ENCODE data around the gene PRR19.
A peak's percentile ranks its signal among the peaks of the same experiment; 100 is the strongest.

PRR19 gene

GRCh38 chr19:42303101-42303464, 1.2 kb downstream of the PRR19 start:
- DNase-seq: no peak

GRCh38 chr19:42303876-42304275, 1.9 kb downstream of the PRR19 start:
- no peak for DNase-seq

- DNase-seq: no peak
Measured at GRCh38 chr19:42306646-42307045, 4.7 kb downstream of the PRR19 start.

GRCh38 chr19:42309686-42310085, 7.8 kb downstream of the PRR19 start:
- no peak for DNase-seq

DNA sequence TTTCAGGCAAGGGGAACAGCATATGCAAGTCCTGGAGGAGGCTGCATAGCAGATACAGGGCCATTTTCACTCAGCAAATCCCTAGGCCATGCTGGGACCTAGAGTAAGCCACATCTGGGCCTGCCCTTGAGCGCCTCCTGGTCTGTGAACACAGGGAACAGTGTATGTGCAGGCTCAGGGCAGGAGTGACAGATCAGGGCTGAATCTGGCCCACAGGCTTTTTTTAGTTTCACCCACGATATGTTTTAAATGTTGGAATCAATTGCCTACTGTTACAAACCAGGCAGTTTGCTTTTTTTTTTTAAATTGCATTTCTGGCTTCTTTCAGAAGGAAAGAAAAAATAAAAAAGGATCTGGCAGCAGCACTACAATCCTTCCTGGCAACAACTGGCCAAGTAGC, 9.7 kb downstream of the PRR19 start:
- no peak for DNase-seq

GRCh38 chr19:42312370-42312769, 10.4 kb downstream of the PRR19 start:
- DNase-seq: no peak

DNA sequence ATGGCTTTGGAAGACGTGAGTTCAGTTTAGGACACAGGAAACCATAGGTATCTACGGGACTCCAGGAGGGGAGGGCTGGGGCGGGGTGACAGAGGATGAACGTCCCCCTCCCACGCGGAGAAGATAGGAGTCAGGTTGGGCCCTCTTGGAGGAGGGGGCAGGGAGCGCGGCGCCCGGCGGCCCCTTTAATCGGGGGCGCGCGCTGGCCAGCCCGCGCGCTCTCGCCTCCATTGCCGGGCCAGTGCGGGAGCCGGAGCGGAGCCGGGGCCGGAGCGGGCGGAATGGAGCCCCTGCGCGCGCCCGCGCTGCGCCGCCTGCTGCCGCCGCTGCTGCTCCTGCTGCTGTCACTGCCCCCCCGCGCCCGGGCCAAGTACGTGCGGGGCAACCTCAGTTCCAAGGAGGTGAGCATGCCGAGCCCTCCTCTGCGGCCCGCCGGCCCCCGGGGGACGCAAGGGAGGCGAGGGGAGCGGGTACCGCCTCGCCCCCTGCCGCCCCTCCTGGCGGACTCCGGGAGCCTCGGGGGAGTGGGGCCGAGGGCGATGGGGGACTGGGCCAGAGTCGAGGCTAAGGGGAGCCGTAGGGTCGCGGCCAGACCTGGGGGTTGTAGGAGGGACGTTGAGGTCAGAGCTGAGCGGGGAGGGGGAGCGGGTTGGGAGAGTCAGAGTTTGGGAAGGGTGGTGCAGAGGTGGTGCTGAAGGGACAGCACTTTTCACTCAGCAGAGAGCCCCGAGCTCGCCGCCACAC, 11.3 kb downstream of the PRR19 start, which contains the start of gene TMEM145:
TSS of gene TMEM145 (plus strand) at position 214 of the 744 bp plus-strand sequence. CDS start at position 282, 68 bp downstream.
- peak; percentile 22 for DNase-seq

GRCh38 chr19:42313840-42314755, 12.2 kb downstream of the PRR19 start:
- DNase-seq: no peak

- no peak for DNase-seq
Measured at GRCh38 chr19:42315024-42315423, 13.1 kb downstream of the PRR19 start.

DNA sequence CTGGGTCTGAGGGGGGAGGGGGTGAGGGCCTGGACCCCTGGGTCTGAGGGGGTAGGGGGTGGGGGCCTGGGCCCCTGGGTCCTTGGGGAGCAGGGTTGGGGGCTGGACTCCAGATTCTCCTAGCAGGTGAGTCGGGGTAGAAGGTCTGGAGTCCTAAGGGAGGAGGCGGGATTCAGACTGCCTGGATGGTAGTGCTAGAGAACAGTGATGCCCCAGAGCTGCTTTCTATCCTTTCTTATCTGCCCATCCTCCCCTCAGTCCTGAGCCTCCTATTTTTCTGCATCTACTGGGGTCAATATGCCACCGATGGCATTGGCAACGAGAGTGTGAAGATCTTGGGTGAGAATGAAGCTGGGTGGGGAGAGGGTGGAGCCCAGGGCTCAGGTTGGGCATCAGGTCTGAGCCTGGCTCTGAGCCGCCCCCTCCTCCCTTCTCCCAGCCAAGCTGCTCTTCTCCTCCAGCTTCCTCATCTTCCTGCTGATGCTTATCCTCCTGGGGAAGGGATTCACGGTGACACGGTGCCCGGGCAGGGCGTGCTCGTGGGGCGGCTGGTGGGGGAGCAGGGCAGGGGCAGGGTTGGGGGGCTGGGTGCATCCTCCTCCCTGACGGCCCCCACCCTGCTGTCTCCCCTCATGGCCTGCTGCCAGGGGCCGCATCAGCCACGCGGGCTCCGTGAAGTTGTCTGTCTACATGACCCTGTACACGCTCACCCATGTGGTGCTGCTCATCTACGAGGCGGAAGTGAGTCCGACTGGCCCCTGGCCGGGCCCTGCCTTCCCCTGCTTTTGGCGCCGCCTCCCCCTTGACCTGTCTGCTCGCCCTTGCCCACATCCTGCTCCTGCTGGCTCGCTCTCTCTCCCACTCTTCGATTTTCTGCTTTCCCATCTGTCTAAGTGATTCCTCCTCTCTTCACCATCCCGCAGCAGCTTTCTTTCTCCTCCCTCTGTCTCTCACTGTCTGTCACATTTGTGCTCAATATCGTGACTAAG, 14.6 kb downstream of the PRR19 start:
- DNase-seq: no peak

GRCh38 chr19:42317535-42317934, 15.6 kb downstream of the PRR19 start:
- DNase-seq: no peak

GRCh38 chr19:42322305-42322704, 20.4 kb downstream of the PRR19 start:
- no peak for DNase-seq

GRCh38 chr19:42323473-42323851, 21.5 kb downstream of the PRR19 start:
- DNase-seq: no peak

GRCh38 chr19:42323852-42324654, 22.1 kb downstream of the PRR19 start:
- peak; percentile 13 for DNase-seq

DNA sequence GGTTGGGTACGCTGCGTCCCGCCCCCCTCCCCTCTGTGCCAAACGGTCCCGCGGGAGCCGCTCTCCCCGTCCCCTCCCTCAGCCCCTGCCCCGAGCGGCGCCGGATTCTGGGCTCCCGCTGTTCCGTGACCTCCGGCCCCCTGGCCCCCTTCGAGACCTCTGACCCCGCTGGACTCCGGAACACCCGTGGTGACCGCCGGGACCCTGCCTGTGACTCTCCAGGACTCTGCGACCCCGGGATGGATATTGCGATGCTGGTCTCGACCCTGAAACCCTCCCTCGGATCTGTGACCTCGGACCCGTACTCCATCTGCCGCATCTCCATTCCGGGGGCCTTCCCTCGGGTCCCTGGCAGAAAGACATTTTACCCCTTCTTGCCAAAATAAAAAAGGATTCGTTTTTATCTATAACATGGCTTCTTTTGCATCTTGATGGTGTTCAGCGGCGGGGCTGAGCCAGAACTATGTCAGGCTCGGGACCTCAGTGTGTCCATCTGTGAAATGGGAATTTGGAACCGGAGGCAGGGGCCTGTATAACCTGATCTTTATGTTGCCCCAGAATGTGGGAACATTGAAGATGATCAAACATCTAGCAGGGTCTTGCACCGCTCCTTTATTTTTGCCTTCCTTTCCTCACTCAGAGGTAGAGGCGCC, 22.8 kb downstream of the PRR19 start:
- peak; percentile 5 for DNase-seq

DNA sequence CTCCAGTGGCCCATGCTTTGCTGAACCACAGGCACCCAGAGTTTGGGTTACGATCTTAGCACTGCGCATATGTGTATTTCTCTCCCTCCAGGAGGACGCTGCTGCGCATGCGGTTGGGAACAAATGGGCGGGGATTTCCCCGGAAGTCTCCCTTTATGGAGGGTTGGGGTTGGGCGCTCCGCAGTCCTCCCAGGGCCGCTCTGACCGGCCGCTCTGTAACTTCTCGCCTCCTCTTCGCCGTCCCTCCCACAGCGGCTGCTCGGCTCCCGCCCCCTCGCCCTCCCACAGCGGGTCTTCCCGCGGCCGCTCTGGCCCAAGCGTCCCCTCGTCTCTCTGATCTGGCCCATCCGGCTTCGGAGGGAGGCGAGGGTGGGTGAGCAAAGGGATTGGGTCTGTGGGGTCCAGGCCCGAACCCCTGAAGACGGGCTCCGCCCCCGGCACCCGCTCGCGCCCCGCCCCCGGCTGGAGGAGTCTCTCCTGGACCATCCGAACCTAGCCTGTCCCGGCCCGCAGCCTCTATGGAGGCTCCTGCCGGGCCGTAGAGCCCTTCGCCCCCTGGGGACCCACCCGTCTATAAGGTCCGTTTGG, 23.5 kb downstream of the PRR19 start, which contains the start of gene MEGF8:
TSS of gene MEGF8 (plus strand) at position 328 of the 588 bp plus-strand sequence. CDS start 609 bp downstream, outside the sequence.
- DNase-seq: peak; percentile 98

GRCh38 chr19:42325896-42326771, 24.2 kb downstream of the PRR19 start:
- DNase-seq: no peak

GRCh38 chr19:42326969-42327368, 25.0 kb downstream of the PRR19 start:
- DNase-seq: no peak

GRCh38 chr19:42327381-42327780, 25.4 kb downstream of the PRR19 start:
- DNase-seq: no peak

DNA sequence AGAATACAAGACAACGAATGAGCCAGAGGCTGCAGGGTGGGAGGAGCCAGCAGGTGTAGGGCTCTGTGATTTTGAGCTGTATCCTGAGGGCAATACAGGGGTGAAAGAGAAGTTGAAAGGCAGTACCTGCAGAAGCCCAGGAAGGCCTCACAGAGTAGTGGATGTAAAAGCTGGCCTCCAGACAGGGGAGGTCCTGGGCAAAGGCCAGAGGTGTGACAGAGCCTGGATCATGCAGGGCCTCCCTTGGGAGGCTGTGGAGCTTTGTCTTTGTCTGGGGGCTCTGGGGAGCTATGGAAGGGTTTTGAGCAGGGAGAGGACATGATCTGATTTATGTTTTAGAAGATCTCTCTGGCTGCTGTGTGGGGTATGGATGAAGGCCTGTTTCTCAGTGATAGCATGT, 26.2 kb downstream of the PRR19 start:
- no peak for DNase-seq

All from stimulated activated naive CD4-positive, alpha-beta T cell treated with Interleukin-2 at 50 U/mL for 16 hours (primary cell).